Muscle of leg (tissue), 16 donors: ENCODE data around the gene POGLUT2. TPM values are rescaled to one million over a fixed set of nuclear protein-coding genes. Genes with fewer than 3 reads are reported as not detected.

Source experiments
- DNase-seq: peaks from one replicate; pipeline ENCODE4 v3.0.0; 2013
- H3K27ac ChIP-seq: one replicate; pipeline ENCODE4 v1.5.1; 2013; ENCODE audit warnings: mild to moderate bottlenecking, low read length, control low read depth
- H3K27me3 ChIP-seq: one replicate; pipeline ENCODE4 v1.6.1; 2013; ENCODE audit warnings: low read length; ENCODE audit not compliant: control insufficient read depth, insufficient read depth
- H3K36me3 ChIP-seq: one replicate; pipeline ENCODE4 v1.6.1; 2013; ENCODE audit warnings: low read length; ENCODE audit not compliant: control insufficient read depth, insufficient read depth
- H3K4me1 ChIP-seq: one replicate; pipeline ENCODE4 v1.6.1; 2013; ENCODE audit warnings: low read length; ENCODE audit not compliant: control insufficient read depth, insufficient read depth
- H3K4me3 ChIP-seq: one replicate; pipeline ENCODE4 v1.5.1; 2013; ENCODE audit warnings: low read length, control low read depth
- H3K9me3 ChIP-seq: replicated peaks from 2 replicates; pipeline ENCODE4 v1.6.1; 2013; ENCODE audit warnings: low read depth, low read length; ENCODE audit not compliant: control insufficient read depth
- WGBS: methylation state at CpG from one replicate; pipeline ENCODE4 v1.1.5; 2013; ENCODE audit warnings: missing lambda C conversion rate; ENCODE audit not compliant: insufficient coverage; 5-methylcytosine and 5-hydroxymethylcytosine counted together
- long read RNA-seq, 11 donors: transcript quantifications; one replicate each; lab custom pipeline, GENCODE V29; 2026
- polyA plus RNA-seq, 8 donors: library from polyadenylated mRNA; unstranded; fragments of 120-200 nt; gene quantifications; one replicate each; pipeline versions ENCODE4 v1.2.1 to v1.2.3, GENCODE V29; 2013; ENCODE audit warnings: inconsistent platforms in 1 of 8, low replicate concordance in 1 of 8; ENCODE audit not compliant: insufficient read length in 8 of 8, insufficient read depth in 1 of 8
- total RNA-seq: library from RNA; stranded (reverse); fragments of 120-200 nt; gene quantifications from one replicate; pipeline ENCODE4 v1.2.4, GENCODE V29; 2013

The POGLUT2 gene
- total RNA-seq, result 23.5 TPM
- 10 to 100 TPM; 21.0 to 39.6 (median 25.8) TPM for polyA plus RNA-seq
- long read RNA-seq, donor 1, partial matches to known transcripts, result 0 of 3 reads
- long read RNA-seq, donor 1, other reads (novel, unspliced or antisense), result 0 of 3 reads
- long read RNA-seq, donor 2, result 0 reads
- long read RNA-seq, donor 3, partial matches to known transcripts, result 0 of 3 reads
- long read RNA-seq, donor 3, other reads (novel, unspliced or antisense), result 0 of 3 reads
- long read RNA-seq, donor 4, partial matches to known transcripts, result 0 of 3 reads
- long read RNA-seq, donor 4, other reads (novel, unspliced or antisense), result 0 of 3 reads
- long read RNA-seq, donor 5, transcript KDELC1-201 (10 exons, 2,060 nt), result major isoform, 17 of 17 reads
- long read RNA-seq, donor 5, partial matches to known transcripts, result 0 of 17 reads
- long read RNA-seq, donor 5, other reads (novel, unspliced or antisense), result 0 of 17 reads
- long read RNA-seq, donor 6, transcript KDELC1-201 (10 exons, 2,060 nt), result major isoform, 10 of 10 reads
- long read RNA-seq, donor 6, partial matches to known transcripts, result 0 of 10 reads
- long read RNA-seq, donor 6, other reads (novel, unspliced or antisense), result 0 of 10 reads
- long read RNA-seq, donor 7, transcript KDELC1-201 (10 exons, 2,060 nt), result major isoform, 11 of 11 reads
- long read RNA-seq, donor 7, partial matches to known transcripts, result 0 of 11 reads
- long read RNA-seq, donor 7, other reads (novel, unspliced or antisense), result 0 of 11 reads
- long read RNA-seq, donor 8, transcript KDELC1-201 (10 exons, 2,060 nt), result major isoform, 6 of 6 reads
- long read RNA-seq, donor 8, partial matches to known transcripts, result 0 of 6 reads
- long read RNA-seq, donor 8, other reads (novel, unspliced or antisense), result 0 of 6 reads
- long read RNA-seq, donor 9, partial matches to known transcripts, result 0 of 2 reads
- long read RNA-seq, donor 9, other reads (novel, unspliced or antisense), result 0 of 2 reads
- long read RNA-seq, donor 10, transcript KDELC1-201 (10 exons, 2,060 nt), result major isoform, 5 of 5 reads
- long read RNA-seq, donor 10, partial matches to known transcripts, result 0 of 5 reads
- long read RNA-seq, donor 10, other reads (novel, unspliced or antisense), result 0 of 5 reads
- long read RNA-seq, donor 11, partial matches to known transcripts, result 0 of 3 reads
- long read RNA-seq, donor 11, other reads (novel, unspliced or antisense), result 0 of 3 reads

DNA sequence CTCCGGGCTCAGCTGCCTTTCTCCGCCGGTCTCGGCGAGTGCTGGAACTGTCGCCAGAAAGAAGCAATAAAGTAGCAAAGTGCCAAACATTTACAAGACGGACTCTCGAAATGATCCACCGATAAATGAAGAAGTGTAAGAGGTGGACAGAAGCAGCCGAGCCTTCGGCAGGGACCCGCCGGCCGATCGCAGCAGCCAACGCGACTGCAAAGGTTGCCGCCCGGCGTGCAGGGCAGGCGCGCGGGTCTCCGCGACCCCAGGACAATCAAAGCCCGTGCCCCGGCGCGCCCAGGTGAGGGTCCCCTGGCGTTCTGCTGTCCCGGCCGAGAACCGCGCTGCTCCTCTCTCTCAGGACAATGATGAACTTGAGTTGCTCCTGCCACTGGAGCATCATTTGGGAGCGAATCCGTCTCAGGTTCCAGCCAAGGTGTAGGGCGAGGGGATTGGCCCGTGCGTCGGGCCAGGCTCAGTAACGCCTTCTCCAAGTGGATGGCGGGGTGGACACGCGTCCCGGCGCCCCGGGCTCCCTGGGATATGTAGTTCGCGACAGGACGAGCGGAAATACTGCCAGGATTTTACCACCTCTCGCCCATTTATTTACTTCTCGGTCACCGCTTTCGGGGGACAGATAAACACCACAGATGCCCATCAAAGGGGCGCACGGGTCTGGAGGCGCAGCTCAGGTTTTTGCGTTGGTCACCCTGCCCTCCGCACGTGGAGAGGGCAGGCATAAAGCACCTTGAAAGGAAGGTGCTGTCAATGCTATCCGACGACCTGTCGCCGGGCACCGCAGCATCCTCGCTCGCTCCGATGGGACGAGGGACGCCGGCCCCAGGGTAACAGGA, at the start of gene POGLUT2, which contains the start of gene BIVM:
POGLUT2 (minus strand) TSS at position 396 of the 845 bp plus-strand sequence; CDS start at position 90, 306 bp downstream.
BIVM (plus strand) TSS at position 539 of the 845 bp plus-strand sequence. CDS start 8,149 bp downstream, outside the sequence.
- peak; percentile 97 for DNase-seq
- H3K4me1 ChIP-seq, result peaks cover 12% of the 10 kb centered on the region
- no peaks in the 10 kb centered on the region for H3K36me3 ChIP-seq
- H3K27ac ChIP-seq, result peak within 1 kb of the TSS; percentile 65
- no peaks in the 10 kb centered on the region for H3K27me3 ChIP-seq
- under 1% methylated on average over 71 of the region's 72 CpGs for WGBS
- no peaks in the 10 kb centered on the region for H3K9me3 ChIP-seq
- peak within 1 kb of the TSS; percentile 74 for H3K4me3 ChIP-seq

DNA sequence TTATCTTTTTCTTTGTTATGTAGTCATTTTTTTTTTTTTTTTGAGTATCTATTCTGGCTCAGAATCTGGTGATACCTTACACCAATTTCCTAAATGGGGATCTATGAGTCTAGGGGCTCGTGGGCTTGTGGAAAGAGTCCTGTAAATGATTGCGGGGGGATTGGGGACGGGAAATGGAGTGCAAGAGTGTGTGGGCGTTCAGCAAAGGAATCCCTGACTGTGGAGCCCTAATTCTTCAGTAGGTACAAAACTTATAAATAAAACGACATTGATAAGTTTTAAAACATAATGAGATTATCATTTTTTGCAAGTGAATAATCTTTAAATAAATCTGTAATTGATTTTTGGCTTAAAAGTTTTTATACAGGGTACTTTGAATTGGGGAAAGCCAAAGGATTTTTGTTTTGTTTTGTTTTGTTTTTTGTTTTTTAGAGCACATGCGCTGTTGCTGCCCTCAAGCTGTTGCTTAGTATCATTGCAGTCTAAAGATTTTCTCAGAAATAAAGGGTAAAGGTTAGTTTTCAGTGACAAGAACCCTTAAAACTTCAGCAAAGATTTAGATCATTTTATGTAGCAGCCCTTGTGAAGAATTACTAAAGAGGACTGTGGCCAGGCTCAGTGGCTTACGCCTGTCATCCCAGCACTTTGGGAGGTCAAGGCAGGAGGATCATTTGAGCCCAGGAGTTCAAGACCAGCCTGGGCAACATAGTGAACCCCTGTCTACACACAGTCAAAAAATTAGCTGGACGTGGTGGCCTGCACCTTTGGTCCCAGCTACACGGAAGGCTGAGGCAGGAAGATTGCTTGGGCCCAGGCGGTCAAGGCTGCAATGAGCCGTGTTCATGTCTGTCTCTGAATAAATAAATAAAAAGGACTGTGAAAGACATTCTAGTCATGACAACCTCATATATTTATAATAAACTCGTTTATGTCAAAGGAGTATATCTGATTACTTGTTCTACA, 48.8 kb upstream of the POGLUT2 start:
- peaks cover 10% of the 10 kb centered on the region for H3K4me1 ChIP-seq
- H3K9me3 ChIP-seq, result no peaks in the 10 kb centered on the region
- peak overlapping the region; percentile 100 for H3K4me3 ChIP-seq
- peak overlapping the region; percentile 100 for H3K27ac ChIP-seq
- peaks cover 6% of the 10 kb centered on the region for H3K36me3 ChIP-seq
- WGBS, result 60% methylated on average over 1 of the region's 12 CpGs
- no peaks in the 10 kb centered on the region for H3K27me3 ChIP-seq
- DNase-seq, result peak; percentile 52

DNA sequence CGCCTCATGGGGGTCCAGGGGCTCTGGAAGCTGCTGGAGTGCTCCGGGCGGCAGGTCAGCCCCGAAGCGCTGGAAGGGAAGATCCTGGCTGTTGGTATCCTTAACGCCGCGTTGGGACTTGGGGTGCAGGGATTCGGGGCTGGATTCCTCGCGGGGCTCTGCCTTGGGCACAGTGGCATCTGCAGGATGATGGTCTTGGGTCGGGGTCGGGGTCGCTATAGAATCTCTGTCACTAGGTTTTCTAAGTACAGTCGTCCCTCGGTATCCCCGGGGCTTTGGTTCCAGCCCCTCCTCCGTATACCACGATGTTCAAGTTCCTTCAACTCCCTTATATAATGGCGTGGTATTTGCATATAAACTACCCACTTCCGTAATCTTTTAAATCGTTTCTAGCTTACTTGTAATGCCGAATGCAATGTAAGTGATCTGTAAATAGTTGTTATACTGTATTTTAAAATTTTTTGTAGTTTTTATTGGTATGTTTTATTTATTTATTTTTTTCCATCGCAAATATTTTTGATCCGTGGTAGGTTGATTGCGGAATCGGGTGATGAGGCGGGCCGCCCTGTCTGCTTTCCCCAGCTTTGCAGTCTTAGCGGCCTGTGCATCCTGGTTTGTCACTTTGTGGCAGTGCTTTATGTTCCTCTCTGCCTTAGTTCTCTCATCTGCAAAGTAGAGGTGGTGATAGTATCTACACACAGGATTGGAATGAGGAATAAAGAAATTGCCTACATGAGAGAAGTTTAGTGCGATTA, 47.7 kb upstream of the POGLUT2 start:
- Histone ChIP-seq H3K9me3 (no peaks in the 10 kb centered on the region), H3K36me3 (peaks cover 6% of the 10 kb centered on the region), H3K27ac (peak overlapping the region; percentile 100), H3K4me3 (peak overlapping the region; percentile 100), H3K4me1 (peaks cover 10% of the 10 kb centered on the region), H3K27me3 (no peaks in the 10 kb centered on the region)
- DNase-seq, result peak; percentile 53
- under 1% methylated on average over 17 of the region's 31 CpGs for WGBS

DNA sequence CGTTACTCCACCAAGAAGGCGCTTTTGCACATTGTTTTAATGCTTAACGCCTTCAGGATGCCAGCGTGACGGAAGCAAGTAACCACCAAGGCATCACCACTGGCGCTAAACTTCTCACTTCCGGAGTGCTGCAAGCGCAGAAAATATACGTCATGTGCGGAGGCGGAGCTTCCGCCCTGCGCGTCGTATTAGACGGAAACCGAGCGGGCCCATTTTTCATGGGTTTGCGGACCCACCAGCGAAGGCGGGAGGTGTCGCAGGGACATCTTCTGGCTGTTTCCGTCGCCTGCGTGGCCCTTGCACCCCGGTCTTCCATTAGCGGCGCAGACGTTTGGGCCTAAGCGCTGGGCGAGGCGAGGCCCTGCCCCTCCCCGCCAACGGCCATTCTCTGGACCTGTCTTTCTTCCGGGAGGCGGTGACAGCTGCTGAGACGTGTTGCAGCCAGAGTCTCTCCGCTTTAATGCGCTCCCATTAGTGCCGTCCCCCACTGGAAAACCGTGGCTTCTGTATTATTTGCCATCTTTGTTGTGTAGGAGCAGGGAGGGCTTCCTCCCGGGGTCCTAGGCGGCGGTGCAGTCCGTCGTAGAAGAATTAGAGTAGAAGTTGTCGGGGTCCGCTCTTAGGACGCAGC, 47.0 kb upstream of the POGLUT2 start, which contains the start of gene ERCC5:
ERCC5 (plus strand) TSS at position 403 of the 631 bp plus-strand sequence. CDS start 235 bp downstream, outside the sequence.
- H3K4me3 ChIP-seq, result peak within 1 kb of the TSS; percentile 100
- peak within 1 kb of the TSS; percentile 100 for H3K27ac ChIP-seq
- under 1% methylated on average over 46 of the region's 49 CpGs for WGBS
- no peaks in the 10 kb centered on the region for H3K27me3 ChIP-seq
- H3K36me3 ChIP-seq, result peaks cover 6% of the 10 kb centered on the region
- peaks cover 10% of the 10 kb centered on the region for H3K4me1 ChIP-seq
- no peaks in the 10 kb centered on the region for H3K9me3 ChIP-seq
- DNase-seq, result peak; percentile 98

DNA sequence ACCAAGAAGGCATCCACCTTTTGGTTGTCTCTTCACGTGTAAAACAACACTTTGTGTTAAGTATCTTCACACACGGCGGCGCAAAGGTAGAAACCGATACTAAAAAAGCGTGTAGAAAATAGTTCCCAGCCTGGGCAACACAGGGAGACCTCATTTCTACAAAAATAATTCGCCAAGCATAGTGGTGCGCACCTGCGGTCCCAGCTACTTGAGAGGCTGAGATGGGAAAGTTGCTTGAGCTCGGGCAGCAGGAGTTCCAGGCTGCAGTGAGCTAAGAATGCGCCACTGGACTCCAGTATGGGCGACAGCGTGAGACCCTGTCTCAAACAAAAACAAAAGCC, 46.5 kb upstream of the POGLUT2 start:
- no peaks in the 10 kb centered on the region for H3K27me3 ChIP-seq
- no peaks in the 10 kb centered on the region for H3K9me3 ChIP-seq
- peaks cover 10% of the 10 kb centered on the region for H3K4me1 ChIP-seq
- peak overlapping the region; percentile 100 for H3K4me3 ChIP-seq
- WGBS, result 0% methylated on average over 2 of the region's 13 CpGs
- H3K27ac ChIP-seq, result peak overlapping the region; percentile 100
- peaks cover 6% of the 10 kb centered on the region for H3K36me3 ChIP-seq
- no peak for DNase-seq

DNA sequence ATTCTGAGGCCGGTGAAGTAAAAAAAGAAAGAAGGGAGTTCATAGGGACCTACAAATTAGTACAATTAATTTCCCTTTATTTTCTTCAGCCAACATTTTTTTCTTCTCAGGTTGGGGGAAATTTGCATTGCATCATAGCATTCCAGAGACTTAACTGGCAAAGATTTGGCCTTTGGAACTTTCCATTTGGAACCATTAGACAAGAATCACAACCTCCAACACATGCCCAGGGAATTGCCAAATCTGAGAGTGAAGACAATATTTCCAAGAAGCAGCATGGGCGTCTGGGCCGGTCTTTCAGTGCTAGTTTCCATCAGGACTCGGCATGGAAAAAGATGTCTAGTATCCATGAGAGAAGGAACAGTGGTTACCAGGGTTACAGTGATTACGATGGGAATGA, 40.7 kb upstream of the POGLUT2 start:
- 89% methylated on average over 3 of the region's 5 CpGs for WGBS
- H3K27me3 ChIP-seq, result no peaks in the 10 kb centered on the region
- H3K4me3 ChIP-seq, result no peak overlapping the region
- no peaks in the 10 kb centered on the region for H3K9me3 ChIP-seq
- H3K4me1 ChIP-seq, result no peaks in the 10 kb centered on the region
- no peak overlapping the region for H3K27ac ChIP-seq
- peaks cover 25% of the 10 kb centered on the region for H3K36me3 ChIP-seq
- no peak for DNase-seq

DNA sequence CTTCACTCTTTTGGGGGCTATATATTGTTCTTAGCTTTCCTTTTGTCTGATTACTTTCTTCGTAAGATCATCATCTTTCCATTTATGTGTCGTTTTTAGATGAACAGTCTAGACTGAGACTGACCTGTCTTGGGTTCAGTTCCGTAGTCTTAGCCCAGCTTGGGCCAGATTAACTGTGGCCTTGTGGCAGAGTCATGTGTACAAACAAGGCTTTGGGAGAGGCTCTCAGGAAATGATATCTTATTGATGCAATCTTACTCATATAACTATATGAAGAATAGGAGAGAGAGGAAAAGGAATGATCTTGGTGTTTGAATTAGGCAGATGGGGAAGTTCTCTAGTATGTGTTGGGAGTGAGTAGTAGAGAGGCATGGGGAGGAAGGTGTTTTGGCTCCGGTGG, 40.2 kb upstream of the POGLUT2 start:
- Histone ChIP-seq H3K27me3 (no peaks in the 10 kb centered on the region), H3K9me3 (no peaks in the 10 kb centered on the region), H3K27ac (no peak overlapping the region), H3K36me3 (peaks cover 25% of the 10 kb centered on the region), H3K4me1 (no peaks in the 10 kb centered on the region), H3K4me3 (no peak overlapping the region)
- DNase-seq, result no peak
- WGBS, result 100% methylated on average over 1 of the region's 4 CpGs

DNA sequence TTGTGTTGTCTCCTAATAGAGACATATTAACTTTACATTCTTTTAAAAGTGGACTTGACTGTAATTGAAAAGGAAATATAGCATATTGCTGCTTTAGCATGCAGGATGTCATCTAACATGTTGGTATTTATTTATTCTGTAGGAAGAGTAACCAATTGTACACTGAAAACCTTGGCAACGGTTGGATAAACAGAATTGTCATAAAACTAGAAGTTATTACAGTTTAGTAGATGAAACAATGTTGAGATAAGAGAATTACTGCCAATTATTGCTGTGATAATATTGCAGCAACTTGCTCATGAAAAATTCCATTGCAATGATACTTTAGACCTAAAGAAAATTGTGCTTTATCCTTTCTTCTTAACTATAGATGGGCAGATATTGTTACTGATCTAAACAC, 39.5 kb upstream of the POGLUT2 start:
- Histone ChIP-seq H3K9me3 (no peaks in the 10 kb centered on the region), H3K36me3 (peaks cover 25% of the 10 kb centered on the region), H3K4me1 (no peaks in the 10 kb centered on the region), H3K4me3 (no peak overlapping the region), H3K27ac (no peak overlapping the region), H3K27me3 (no peaks in the 10 kb centered on the region)
- no CpG with 5 or more reads among the region's 1 CpG for WGBS
- DNase-seq, result no peak
